GM19043 (cell line): Measurements from ENCODE around the gene ALCAM.

Source experiments
- ATAC-seq: cut with Tn5 transposase; IDR thresholded peaks from one replicate; pipeline ENCODE4 v1.9.1; 2021; ENCODE audit warnings: low read depth; ENCODE audit not compliant: unreplicated experiment

ALCAM gene

GRCh38 chr3:105366326-105367062, at the start of gene ALCAM:
Gene ALCAM (plus strand): TSS chr3:105366909.
- peak; percentile 46 for ATAC-seq

DNA sequence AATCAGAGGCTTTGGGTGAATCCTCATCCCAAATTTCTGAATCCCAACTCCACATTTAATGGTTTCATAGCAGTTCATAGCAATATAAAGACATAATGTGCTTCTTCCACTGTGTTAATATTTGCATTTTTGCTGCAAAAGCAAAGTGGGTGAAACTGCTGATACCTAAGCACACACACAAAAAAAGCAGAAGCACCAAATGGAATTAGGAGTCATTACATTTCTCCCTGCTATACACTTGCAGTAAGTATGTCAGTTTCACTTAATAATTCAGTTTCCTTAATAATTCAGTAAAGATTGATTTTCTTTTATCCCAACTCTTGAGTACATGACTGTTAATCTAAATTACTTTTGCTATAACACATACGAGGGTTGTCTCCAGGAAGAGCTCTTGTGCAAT, 48.9 kb upstream of the ALCAM start:
- ATAC-seq, result no peak

DNA sequence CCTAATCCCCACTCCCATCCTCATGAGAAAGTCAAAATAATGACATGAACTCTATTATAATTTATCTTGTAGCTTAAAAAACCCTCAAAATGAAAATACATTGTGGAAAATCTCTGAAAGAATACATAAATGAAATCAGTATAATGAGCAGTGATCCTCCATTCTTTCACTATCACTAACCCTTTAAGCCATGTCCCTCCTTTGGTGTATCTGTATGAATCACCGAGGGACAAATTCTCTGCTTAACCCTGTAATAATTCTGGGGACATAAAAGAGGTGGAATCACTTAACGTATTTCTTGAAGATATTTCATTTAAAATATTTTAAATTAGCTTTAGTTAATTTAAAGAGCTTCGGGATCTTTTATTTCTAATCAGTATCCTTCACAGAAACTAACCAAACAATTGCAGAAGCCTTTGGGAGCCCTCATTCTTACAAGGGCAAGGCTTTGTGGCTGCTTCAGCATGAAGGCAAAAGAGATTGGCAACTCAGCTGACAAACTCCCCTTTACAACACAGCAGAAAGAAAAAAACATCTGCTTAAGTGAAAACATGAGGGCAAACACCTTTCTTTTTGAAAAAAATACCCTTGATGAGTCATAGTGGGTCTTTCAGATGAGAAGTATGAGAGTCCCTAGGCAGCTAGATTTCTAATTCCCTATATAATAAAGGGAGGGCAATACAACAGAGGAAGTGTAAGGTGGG, 44.0 kb upstream of the ALCAM start:
- ATAC-seq, result peak; percentile 91

DNA sequence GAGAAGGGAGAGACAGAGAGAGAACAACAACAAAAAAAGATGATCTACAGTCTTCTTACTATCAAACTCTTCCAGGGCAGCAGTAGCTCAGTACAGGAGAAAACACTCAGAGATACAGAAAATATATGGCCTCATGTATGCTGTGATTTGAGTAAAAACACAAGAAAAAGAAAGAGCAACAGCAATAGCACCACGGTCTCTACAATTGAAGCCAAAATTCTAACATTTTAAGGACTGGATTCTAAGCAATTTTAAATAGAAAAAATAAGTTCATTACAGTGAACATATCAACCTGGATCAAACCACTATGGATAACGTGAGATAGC, 43.5 kb upstream of the ALCAM start:
- no peak for ATAC-seq

GRCh38 chr3:105324951-105325350, 41.8 kb upstream of the ALCAM start:
- no peak for ATAC-seq

GRCh38 chr3:105327662-105328337, 38.9 kb upstream of the ALCAM start:
- ATAC-seq, result no peak

GRCh38 chr3:105328338-105328730, 38.4 kb upstream of the ALCAM start:
- ATAC-seq, result no peak

- no peak for ATAC-seq
These were observed 33.7 kb upstream of the ALCAM start for GRCh38 chr3:105332961-105333360.

DNA sequence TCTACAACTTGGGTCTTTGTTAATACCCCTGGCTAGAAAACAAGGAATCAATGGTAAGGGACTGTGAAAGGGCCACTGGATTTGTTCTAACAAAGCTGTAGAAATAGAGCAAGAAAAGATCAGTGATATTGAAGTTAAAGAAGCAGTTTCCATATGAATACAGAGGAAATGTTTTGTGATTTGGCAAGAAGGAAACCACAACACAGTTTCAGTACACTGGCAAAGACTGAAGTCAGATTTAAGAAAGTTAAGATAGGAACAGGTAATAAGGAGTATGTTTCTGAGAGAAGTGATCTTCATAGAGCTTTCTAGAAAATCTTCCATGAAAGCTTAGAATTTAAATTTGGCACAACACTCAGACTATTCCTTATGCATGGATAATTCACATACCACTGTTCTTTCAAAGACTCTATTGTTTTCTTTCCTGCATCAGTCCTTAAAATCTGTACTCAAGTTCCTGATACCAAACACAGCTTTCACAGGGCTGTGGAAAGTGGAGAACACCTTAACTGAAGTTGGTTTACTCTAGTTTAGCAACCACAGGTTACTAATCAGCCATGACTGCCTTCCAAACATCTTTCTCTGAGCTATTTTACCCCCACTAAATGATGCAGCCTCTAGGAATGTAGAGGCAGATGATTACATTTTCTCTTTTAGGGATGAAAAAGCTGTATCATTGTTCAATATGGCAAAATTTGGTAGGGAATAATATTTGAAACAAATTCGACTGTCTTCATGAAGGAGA, 32.4 kb upstream of the ALCAM start:
- peak; percentile 60 for ATAC-seq

DNA sequence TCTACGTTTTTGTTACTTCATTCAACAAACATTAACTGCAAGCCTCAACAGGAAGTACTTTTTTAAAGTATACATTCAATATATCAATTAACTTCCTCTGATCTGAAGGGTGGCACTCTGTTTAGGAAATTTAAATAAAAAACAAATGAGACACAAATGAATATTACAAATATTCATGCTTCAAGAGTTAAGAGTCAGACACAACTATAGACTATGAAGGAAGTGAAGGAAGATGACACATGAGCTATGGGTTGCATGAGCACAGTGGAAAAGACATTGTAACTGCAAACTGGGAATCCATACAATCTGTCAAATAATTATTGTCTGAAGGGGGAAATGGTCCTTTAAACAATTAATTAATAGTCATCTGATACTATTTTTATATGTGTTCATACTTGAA, 26.8 kb upstream of the ALCAM start:
- ATAC-seq, result no peak

GRCh38 chr3:105343991-105344390, 22.7 kb upstream of the ALCAM start:
- no peak for ATAC-seq

DNA sequence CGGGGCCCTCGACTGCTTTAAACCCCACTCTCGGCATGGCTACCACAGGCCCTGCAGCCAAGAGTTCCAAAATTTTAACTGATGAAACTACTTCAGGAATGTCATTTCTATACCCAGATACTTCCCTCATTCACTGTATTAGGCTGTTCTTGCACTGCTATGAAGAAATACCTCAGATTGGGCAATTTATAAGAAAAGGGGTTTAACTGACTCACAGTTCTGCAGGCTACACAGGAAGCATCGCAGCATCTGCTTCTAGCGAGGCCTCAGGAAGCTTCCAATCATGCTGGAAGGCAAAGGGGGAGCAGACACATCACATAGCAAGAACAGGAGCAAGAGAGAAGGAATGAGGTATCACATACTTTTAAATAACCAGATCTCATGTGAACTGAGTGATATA, 21.6 kb upstream of the ALCAM start:
- ATAC-seq, result no peak

DNA sequence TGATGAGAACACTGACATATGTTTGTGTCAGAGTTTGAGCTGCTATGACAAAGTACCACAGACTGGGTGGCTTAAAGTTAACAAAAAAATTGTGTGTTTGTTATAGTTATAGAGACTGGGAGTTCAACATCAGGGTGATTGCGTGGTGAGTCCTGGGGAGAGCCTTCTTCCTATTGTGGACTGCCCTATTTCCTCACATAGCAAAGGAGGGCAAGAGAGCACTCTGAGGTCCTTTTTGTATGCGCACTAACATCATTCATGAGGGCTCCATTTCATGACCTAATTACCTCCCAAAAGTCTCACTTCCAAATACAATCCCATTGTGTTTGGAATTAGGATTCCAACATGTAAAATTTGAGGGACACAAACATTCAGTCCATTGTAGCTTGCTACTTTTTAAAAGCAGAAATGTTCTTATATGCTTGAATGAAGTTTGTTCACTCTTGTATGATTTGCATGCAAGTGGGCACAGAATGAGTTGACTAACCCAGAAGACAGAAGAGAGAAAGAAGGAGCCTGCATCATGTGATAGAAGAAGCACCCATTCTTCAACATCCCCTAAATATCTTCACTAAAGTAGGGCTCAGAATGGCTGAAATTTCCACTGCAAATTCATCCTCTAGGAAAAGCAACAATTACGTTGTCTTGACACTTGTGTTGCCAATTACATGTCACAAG, 18.9 kb upstream of the ALCAM start:
- ATAC-seq, result peak; percentile 82

DNA sequence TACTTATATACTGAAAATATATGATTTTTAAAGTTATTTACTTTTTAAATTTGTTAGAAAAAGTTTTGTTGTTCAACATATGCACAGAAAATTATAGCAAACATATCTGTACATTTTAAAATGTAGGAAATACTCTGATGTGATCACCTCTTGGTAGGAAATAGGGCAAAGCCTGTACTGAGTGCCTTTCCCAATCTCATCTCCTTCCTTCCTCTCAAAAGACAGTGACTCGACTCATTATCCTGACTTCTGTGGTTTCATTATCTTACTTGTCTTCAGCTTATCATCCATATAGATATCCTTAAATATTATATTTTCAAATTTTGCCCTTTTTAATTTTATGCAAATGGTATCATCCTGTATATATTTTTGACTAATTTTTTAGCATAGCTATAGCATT, 18.4 kb upstream of the ALCAM start:
- ATAC-seq, result no peak

DNA sequence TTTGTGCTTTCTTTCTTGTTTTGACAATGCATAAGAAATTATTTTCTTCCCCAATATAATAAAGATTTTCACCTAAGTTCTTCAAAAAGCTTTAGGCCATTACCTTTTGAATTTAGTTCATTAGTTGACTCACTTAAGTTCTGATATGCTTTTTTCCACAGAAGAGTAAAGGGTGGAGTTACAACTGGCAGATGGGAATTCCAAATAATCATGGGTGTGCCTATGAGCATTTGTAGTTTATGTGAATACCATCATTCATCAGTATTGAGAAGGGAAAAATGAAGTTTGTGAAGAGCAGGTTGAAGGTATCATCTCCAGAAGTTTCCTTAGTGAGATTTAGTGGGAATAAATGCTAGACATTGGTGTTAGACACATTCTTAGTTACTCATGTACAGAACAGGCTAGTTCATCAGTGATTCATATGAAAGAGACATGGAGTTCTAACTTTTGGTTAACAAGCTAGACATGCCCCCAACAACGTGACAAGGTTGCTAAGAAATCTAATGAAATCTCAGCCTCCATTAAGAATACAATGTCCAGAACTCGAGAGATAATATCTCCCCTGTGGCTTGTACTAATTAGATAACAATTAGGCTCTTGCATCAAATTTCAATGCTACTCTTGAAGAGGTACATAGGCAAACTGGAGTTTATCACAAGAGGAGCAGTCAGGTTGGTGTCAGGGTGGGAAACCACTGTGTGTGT, 16.9 kb upstream of the ALCAM start:
- ATAC-seq, result no peak

- no peak for ATAC-seq
These were observed 14.9 kb upstream of the ALCAM start for GRCh38 chr3:105351821-105352220.

- no peak for ATAC-seq
These were observed 13.7 kb upstream of the ALCAM start for GRCh38 chr3:105352976-105353375.

DNA sequence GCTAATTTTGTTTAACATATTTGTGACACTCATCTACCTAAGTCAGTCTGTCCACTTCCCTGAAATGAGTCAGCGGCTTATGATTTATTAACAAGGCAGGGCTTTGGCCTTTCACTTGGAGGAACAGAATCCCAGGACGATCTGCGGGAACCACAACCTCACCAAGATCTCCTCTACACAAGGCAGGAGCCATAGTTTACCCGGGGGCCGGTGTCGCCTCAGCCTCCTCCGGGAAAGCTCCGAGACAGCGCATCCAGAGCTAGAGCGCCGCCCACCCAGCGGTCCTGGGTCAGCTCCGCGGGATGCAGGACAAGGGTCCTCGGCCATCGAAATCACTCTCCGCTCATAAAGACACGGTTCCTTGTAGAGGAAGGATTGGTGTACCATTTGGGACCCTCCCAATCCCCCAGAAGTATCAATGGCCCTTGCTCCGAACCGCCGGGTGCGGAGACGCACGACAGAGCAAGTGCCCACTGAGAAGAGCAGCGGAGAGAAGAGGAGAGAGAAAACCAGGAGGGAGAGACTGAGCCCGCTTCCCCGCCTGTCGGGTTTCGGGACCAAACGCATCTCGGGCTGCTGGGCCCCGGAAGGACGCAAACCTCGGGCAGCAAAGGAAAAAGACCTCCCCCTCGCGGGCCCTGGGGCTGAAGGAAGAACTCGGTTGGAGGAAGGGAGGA, 13.1 kb upstream of the ALCAM start:
- no peak for ATAC-seq

DNA sequence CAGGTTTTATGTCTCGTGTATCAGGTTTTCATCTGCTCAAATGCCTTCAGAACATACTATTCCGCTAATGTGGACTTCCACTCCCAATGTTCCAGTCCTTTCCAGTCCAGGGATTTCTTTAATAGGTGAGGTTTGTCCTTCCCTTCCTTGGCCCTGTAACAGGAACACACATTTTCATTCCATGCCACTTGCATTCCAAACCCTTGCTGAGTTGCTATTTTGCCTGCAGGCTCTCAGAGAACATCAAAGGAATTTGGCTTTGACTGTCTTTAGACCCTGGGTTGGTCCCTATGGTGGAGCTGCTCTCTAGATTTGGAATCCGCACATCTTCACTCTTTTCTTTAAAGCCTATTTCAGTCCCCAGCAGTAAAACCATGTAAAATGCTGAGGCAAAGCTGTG, 12.3 kb upstream of the ALCAM start:
- ATAC-seq, result no peak
